CD4-positive, alpha-beta T cell treated with Interleukin-6 at 100 ng/mL for 8 hours (primary cell): ENCODE results near the gene MAPK6.

Source experiments
- DNase-seq: peaks from one replicate; pipeline ENCODE4 v3.0.0-alpha.2; 2020; ENCODE audit warnings: mixed read lengths, low spot score

Gene MAPK6

DNA sequence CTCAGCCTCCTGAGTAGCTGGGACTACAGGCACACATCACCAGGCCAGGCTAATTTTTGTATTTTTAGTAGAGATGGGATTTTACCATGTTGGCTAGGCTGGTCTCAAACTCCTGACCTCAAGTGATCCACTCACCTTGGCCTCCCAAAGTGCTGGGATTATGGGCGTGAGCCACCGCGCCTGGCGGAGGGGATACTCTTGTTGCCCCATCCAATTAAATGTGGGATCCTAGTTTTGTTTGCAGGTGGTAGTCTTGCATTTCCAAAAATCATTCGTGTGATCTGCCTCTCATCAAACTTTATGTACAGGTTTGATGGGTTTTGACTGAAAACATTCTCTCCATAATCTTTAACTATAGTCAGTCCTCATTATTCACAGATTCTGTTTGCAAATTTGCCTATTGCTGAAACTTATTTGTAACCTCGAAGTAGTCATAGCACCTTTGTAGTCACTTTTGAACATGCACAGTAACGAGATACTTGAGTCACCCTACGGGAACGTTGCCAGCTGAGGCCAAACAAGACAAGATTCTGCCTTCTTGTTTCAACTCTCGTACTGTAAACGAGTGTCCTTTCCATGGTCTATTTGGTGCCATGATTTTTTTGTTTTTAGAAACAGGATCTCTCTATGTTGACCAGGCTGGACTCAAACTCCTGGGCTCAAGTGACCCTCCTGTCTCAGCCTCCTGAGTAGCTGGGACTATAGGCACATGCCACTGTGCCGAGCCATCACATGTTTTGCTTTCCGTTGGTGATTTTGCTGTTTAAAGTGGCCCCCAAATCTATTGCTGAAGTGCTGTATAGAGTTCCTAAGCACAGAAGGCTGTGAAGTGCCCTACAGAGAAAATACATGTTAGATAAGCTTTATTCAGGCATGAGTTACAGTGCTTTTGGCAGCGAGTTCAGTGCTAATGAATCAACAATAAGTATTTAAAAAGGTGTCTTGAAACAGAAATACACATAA, 8.1 kb upstream of the MAPK6 start:
- no peak for DNase-seq

DNA sequence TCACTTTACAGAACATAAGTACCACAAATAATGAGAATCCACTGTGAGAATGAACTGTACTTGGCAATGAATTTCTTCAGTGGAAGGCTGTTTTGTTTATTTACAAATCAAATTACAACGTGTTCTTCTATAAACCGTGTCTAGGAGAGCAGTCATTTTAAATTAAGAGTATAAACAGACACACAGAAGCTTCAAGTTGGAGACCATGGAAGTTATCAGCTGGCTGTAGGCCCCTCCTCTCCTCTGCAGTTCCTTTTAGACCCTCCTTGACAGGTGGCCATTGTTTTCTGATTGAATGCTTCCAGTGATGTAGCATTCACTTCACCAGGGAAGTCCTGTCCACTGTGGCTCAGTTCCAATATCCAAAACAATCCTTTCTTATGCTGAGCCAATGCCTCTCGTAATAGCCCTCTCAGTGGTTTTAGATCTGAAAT, 7.3 kb upstream of the MAPK6 start:
- no peak for DNase-seq

DNA sequence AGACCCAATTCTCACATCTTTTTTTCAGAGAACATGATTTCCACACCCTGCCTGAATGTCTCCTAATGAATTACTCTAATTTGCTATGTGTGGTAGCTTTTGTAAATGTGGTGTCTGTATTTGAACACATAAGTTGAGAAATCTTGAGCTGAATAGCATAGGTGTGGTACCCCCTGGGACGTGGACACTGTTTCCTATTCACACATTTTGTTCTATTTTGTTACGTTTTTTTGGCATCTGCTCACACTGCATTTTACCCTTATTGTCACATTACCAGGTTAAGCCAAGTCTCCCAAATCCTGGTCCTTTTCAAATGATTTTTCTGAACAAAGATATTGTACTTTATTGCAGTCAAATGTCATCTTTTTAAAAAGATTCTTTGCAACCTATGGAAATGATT, 6.8 kb upstream of the MAPK6 start:
- DNase-seq, result no peak

DNA sequence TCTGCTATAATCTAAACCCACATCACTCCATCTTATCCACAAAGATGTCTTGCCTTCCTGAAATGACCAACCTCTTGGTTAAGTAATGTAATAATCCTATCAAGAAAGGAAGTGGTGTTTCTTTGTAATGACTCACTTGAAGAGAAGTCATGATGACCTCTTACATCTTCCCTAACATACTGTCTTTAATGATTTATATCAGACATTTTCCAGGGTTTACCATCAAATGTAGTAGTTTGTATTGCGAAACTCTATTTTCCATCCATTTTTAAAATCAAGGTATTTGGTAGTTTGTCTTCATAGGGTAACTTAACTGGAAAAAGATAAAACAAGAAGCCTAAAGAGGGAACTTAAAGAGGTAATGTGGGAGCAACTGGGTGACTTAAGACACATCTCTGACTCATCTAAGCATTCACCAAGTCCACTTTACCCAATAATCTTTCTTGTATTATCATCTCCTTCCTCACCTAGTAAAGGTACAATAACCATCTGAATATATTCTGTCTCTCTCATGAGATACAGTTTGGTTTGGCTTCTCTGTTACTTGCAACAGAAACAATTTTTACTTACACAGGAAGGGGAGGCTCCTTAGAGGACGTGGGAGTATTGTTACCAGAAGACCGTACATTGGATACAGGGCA, 5.7 kb upstream of the MAPK6 start:
- no peak for DNase-seq

DNA sequence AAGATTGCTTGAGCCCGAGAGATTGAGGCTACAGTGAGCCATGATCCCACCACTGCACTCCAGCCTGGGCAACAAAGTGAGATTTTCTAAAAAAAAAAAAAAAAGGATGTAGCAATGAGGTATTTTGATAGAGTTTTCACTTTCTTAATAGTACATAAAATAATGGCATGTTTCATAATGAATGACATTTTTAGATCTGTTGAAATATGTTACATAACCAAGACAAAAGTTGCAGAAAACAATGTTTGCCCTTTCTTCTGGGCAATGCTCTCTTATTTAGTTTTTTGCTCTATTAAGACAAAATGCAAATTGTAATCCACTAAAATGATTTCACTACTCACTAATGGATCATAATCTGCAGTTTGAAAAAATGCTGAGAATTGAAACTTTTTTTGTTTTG, 4.4 kb upstream of the MAPK6 start:
- DNase-seq, result no peak

DNA sequence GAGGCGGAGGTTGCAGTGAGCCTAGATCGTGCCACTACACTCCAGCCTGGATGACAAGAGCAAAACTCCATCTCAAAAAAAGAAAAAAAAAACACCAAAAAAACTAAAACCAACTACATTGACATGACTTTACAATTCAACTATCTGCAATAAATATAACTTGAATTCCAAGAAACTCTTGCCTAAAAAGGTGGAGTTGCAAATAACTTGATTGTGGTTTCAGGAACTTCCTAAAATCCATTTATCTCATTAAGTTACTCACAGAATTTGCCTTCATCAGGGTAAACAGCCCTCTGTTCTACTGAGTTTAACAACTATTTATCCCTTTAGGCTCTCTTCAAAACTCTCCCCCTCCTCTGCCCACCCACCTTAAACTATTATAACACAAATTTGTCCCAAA, 2.7 kb upstream of the MAPK6 start:
- DNase-seq, result no peak

DNA sequence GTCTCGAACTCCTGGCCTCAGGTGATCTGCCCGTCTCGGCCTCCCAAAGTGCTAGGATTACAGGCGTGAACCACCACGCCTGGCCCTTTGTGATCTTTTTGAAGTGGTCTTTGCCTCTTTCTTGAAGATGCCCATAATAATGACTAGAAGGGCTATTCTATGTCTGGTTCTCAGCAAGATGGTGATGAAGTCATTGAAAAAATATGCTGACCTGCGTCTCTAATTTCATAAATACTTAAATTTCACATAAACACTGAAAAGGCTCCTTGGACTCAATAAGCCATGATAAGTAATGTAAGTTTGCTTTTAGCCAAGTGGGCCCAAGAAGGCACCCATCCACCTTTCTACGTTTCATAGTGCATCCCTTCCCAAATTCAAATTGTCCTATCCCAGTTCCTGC, 775 bp upstream of the MAPK6 start:
- DNase-seq, result no peak

DNA sequence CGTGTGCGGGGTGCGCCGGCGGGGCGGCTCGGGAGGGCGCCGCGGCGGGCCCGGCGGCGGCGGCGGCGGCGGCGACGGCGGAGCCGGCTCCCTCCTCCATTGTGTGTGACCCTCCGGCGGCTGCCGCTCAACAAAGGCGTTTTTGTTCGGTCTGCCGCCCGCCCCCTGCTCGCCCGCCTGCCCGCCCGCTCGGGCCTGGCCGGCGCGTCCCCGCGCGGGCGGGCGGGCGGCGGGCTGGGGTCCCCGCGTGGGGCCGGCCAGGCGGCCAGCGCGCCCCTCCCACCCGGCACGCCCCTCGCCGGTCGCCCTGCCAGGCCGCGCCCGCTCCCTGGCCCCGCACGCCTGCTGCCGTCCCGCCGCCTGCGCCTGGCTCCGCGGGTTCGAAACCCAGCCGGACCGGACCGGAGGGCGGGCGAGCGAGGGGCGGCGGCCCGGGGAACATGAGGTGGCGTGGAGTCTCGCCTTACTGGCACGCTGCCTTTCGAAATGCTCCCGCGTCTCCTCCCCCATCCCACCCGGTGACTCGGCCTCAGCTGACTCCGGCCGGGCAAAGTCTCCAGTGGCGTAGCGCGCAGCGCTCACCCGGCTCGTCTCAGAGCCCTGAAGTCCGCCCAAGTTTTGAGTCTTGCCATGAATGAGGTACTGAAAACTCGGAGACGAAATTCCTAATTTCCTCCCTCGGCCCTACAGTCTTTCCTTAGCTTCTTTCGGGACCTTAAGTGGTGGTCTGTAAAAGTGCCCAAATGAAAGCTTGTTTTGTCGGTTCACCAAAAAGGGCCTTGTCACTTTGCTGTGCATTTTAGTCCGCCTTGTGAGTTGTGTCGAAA, 588 bp downstream of the MAPK6 start:
- DNase-seq, result peak; percentile 40

DNA sequence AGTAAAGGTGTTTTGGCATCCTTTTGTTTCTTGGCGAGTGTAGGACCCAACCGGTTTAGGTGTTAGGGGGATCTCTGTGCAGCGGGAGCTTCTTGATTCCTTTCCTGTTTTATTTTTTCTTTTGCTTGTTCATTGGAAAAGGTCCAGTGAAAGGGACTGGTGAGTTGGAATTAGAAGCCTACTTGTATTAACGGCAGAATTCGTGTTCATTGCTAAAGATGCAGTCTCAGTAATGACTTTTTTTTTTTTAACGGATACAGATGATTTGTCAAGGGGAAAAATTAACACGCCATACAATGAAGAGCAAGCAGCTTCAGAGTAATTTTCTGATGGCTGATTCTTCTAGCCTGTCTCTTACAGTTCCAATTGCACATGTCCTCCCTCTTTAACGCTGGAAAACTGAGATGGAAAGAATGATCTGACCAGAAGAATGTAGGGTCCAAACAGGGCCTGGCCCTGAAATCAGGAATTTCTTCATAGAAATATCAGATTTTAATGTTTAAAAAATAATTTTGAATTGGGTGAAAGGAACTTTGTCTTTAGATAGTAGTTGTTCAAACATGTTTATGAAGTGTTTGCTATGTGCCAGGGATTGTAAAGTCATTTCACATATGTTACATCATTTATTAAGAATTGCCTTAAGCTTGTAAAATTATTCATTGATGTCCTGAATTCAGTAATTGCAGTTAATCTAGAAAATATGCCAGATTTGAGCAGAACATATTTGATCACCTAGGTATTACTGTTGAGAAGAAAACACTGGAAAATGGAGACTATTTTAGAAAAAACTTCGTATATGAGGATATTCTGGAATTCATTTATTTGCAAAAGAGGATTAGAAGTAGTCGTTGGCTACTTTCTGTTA, 1.4 kb downstream of the MAPK6 start:
- DNase-seq, result no peak

DNA sequence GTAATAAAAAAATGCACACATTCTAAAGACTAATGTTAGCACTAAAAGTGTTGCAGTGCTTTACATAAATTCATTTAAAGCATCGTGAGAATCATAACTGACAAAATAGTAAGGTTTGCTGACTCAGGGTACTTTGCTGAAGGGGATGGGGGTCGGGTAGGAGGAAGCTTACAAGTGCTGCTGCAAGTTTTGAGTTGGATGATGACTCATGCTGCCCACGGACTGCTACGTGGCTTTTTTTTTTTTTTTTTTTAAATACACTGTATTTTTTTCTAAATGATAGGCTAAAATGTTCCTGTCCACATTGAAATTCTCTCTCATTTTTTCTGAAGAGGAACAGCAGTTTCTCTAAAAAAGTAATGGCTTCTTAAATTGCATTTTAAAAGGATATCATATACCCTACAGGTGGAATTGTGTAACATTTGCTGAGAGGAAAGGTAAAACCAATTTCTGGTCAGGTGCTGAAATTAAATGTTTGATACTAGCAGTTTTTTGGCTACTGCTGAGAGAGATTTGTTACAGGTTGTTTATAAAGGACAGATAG, 2.2 kb downstream of the MAPK6 start:
- peak; percentile 77 for DNase-seq

DNA sequence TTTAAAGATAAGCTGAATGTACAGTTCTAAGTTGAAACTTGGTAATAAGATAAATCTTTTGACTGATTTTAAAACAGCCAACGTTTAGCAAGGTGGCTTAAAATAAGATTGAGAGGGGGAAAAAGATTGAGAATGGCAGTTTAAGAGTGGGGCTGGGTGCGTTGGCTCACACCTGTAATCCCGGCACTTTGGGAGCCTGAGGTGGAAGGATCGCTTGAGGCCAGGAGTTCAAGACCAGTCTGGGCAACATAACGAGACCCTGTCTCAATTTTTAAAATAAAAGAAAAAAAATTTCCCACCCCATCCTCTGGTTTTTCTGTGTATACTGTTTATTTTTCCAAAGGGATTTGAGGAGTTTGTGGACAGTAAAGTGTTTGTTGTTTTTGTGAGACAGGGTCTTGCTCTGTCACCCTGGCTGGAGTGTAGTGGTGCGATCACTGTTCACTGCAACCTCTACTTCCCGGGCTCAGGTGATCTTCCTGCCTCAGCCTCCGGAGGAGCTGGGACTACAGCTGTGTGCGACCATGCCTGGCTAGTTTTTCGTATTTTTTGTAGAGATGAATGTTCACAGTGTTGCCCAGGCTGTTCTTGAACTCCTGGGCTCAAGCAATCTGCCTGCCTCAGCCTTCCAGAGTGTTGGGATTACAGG, 3.0 kb downstream of the MAPK6 start:
- no peak for DNase-seq

DNA sequence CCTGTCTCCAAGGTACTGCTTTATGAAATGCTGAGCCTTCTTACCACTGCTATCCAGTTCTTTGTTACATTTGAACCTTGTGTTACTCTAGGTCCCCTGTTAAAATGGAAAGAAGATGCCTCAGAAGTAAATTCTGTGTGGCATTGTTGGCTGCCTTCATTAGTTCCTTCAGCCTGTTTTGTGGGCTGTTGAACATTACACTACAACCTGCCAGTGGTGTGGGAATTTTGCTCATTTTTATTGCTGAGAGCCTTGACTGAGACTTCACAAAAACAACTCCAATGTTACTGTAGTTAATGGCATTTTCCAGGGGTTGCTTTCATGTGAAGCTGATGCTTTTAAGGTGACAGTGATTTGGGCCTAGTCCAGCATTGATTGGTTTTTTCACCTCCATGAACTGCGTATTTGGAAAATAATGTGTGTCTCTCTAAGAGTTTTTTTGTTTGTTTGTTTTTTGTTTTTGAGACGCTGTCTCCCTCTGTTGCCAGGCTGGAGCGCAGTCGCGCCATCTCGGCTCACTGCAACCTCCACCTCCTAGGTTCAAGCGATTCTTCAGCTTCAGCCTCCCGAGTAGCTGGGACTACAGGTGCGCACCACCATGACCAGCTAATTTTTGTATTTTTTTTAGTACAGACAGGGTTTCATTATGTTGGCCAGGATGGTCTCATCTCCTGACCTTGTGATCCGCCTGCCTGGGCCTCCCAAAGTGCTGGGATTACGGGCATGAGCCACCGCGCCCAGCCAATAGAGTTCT, 4.3 kb downstream of the MAPK6 start:
- no peak for DNase-seq

DNA sequence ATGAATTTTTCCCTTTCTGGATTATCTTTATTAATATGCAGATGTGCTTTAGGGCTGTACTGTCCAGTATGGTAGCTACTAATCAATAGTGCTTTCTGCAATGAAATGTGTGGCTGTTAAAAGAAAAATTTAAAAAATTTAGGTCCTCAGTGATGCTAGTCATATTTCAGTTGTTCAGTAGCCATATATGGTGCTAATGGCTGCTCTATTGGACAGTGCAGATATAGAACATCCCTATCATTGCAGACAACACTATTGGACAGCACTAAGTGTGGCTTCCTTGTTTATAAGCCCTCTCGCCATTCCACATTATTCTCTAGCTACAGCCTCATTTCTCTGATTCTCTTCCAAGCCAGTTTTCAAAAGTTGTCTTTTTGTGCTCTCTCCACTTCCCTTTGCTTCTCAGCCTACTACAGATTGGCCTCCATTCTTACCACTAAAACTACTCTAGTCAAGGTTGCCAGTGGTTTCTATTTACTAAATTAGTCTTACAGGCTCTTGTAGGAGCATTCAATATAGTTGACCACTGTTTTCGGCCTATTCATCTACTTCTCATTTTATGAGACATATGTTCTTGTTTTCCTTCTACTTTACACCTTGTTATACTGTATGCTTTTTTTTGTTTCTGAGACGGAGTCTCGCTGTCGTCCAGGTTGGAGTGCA, 9.5 kb downstream of the MAPK6 start:
- DNase-seq, result no peak

DNA sequence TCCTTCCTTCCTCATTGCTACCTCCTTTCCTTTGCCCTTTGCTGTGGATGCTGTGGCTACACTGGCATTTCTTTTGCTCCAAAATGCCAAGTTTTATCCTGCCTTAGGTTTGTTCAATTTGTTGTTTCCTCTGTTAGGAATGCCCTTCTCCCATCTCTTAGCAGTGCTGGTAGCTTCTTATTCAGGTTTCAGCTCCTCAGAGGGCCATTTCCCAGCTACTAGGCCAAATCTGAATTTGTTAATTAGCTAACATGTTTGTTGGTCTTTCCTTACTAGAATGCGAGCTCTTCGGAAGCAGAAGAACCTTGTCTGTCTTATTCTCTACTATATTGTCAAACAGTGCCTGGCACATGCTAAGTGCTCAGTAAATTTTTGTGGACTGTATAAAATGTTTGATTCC, 11.0 kb downstream of the MAPK6 start:
- no peak for DNase-seq

DNA sequence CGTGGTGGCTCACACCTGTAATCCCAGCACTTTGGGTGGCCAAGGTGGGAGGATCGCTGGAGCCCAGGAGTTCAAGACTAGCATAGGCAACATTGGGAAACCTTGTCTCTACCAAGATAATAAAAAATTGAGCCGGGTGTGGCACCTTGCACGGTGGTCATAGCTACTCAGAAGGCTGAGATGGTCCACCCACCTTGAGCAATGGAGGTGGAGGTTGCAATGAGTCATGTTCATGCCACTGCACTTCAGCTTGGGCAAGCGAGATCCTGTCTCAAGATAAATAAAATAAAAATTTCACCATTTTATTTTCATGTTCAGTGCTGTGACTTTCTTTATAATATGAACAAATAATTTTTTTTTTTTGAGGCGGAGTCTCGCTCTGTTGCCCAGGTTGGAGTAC, 12.5 kb downstream of the MAPK6 start:
- no peak for DNase-seq

DNA sequence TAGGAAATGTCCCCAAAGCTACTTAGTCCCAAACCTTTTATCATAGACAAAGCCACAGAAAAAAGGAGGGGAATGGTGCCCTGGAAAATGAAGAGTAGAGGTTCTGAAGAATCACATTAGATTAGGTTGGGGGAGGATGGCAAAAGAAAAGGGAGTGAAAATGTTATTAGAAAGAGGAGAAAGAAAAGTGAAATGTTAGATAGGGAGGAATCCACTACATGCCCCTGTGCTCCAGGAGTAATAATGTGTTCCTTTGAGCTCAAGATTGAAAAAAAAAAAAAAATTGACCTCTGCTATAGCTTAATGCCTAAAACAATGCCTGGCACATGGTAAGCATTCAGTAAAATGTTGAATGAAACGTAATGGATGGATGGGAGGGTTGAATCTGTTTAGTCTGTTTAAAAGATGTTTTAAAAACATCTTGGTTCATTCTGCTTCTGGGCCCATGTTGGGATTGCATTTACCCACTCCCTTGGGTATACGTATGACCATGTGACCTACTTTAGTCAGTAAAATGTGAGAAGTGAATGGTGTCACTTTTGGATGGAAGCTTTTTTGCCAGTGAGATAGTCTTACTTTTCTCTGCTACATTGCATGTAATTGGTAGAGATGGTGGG, 19.0 kb downstream of the MAPK6 start:
- no peak for DNase-seq

DNA sequence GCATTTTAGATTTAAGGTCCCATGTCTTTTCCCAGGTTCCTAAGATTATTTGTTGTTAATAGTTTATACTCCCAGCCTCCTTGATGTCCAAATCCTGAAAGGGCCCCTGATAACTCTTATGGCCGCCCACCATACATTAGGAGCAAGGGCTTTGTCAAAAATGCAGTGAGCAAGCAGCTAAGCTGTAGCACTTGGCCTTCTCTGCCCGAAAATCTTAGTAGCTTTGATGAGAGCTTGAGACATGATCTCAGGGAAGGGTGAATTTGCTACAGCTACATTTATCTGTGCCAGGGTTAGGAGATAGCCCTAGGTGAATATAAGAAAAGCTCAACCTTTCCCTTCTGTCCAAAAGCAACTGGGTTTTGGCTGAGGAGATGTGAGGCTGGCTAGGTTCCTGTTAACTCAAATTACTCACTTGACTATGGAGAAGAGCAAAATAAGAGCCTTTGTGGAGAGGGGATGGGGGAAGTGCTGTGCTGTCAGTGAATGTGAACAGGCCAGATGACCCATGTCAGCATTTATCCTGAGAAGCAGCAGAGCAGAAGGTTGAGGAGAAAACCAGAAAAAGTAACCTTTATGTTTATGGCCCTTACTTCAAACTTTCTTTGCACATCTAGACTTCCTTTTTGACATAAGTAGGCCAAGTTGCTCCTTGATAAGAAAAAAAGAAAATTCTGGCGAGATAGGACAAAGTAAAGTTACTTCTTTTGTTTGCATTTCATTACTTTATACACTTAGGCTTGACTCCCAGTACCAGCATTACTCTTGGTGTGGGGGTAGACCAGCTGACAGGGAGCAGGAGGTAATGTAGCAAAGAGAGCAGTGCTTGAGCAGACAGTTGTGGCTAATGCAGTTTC, 21.1 kb downstream of the MAPK6 start:
- no peak for DNase-seq
